Heart left ventricle (tissue), 16 donors: Measurements from ENCODE around the gene SYTL4. TPM values are rescaled to one million over a fixed set of nuclear protein-coding genes. Genes with fewer than 3 reads are reported as not detected.

Experiments used
- ATAC-seq, 4 donors: fragments of 200-7000 bp; cut with Tn5 transposase; one replicate each; pipeline ENCODE4 v1.9.1; 2020 to 2022; ENCODE audit warnings: moderate library complexity in 4 of 4, mild to moderate bottlenecking in 3 of 4, moderate number of reproducible peaks in 1 of 4
- DNase-seq, 5 donors: peaks; one replicate each; pipeline ENCODE4 v3.0.0-alpha.2; 2020
- H3K27ac ChIP-seq, 12 donors: fragments of 200-600 bp; sonication (generic) in 4 of 12; one replicate each; pipeline versions ENCODE4 v1.5.0 to v1.8.0; 2016 to 2022; ENCODE audit warnings: mild to moderate bottlenecking in 2 of 12
- H3K27me3 ChIP-seq, 9 donors: fragments of 200-600 bp; sonication (generic) in 2 of 9; one replicate each; pipeline versions ENCODE4 v1.5.1 to v1.8.0; 2016 to 2022; ENCODE audit warnings: mild to moderate bottlenecking in 3 of 9
- H3K36me3 ChIP-seq, 9 donors: fragments of 200-600 bp; sonication (generic) in 2 of 9; one replicate each; pipeline versions ENCODE4 v1.5.0 to v1.8.0; 2018 to 2022; ENCODE audit warnings: mild to moderate bottlenecking in 2 of 9
- H3K4me1 ChIP-seq, 12 donors: fragments of 200-600 bp; sonication (generic) in 4 of 12; one replicate each; pipeline versions ENCODE4 v1.5.0 to v1.8.0; 2016 to 2022; ENCODE audit warnings: mild to moderate bottlenecking in 3 of 12
- H3K4me3 ChIP-seq, 12 donors: fragments of 200-600 bp; sonication (generic) in 4 of 12; one replicate each; pipeline versions ENCODE4 v1.5.0 to v1.8.0; 2017 to 2022; ENCODE audit warnings: mild to moderate bottlenecking in 9 of 12, moderate library complexity in 4 of 12
- H3K9me3 ChIP-seq, 12 donors: fragments of 200-600 bp; sonication (generic) in 4 of 12; one replicate each; pipeline versions ENCODE4 v1.5.0 to v1.8.0; 2016 to 2022; ENCODE audit warnings: mild to moderate bottlenecking in 1 of 12
- CTCF ChIP-seq, 12 donors: fragments of 200-600 bp; sonication (generic) in 4 of 12; IDR thresholded peaks; one replicate each; pipeline versions ENCODE4 v1.5.0 to v1.8.0; 2018 to 2022; ENCODE audit warnings: antibody characterized with exemption in 12 of 12, mild to moderate bottlenecking in 5 of 12
- POLR2A ChIP-seq, 2 donors: fragments of 450-650 bp; IDR thresholded peaks; one replicate each; pipeline ENCODE4 v1.6.1; 2017; ENCODE audit warnings: antibody characterized with exemption in 2 of 2, mild to moderate bottlenecking in 2 of 2, moderate library complexity in 2 of 2
- WGBS, 4 donors: extraction: QIAGEN DNeasy Blood & Tissue Kit in 2 of 4; methylation state at CpG; one replicate each; pipeline versions ENCODE4 v1.1.5 to v1.1.7; 2013 to 2018; 5-methylcytosine and 5-hydroxymethylcytosine counted together
- intact Hi-C, 10 donors: fragments of 100-400 bp; cut with DNase I; formaldehyde crosslinking; loops; one replicate each; pipeline versions ENCODE4 v1.11.1 to v1.14.2; 2022
- polyA plus RNA-seq, 2 donors: library from polyadenylated mRNA; stranded (reverse); fragments of 200-250 nt; gene quantifications; one replicate each; pipeline ENCODE4 v1.2.3, GENCODE V29; 2013
- total RNA-seq, 9 donors: library from RNA; depleted of rRNA in 2 of 9; stranded (reverse); fragments of >200 nt in 2 of 9; fragmentation: NEBNext Ultra II Directional in 3 of 9; extraction: Animal tissue kit (Norgen Biotek cat#: 25700) in 3 of 9; gene quantifications; one replicate each; pipeline versions ENCODE4 v1.1.0 to v1.2.4, GENCODE V29; 2016 to 2023
- donor health status: ischemic (EF 13 %, LVEDD 7.1; RV severe dilation, severe dysfunction).
- donor health status: healthy with polysubstance abuse.
- donor health status: DM: no; HTN: yes; CAD: no.
- donor health status: DM: no; HTN: no; CAD: no.
- donor health status: ischemic (EF 25% LVEDD 6.9; RV normal size, moderate dysfunction).
- donor health status: ischemic (EF 25% LVEDD 5.7; RV mildly dilated, moderate dysfunction).
- donor health status: healthy.
- donor health status: DM: yes; HTN: yes; CAD: no.
- donor health status: ischemic (EF 35%, LVEDD 5.7; RV mildly dilated, moderate dysfunction).
- donor health status: nonischemic (EF 11% LVEDD 7.7; RV severe dilation, severe dysfunction).
- donor health status: DM: yes; HTN: yes; CAD: no.
- donor health status: PGD.
- donor health status: ischemic (EF 29% LVEDD 5.4; RV normal size, mild dysfunction).
- donor health status: nonischemic (EF 23%, LVEDD 6.1; RV moderate dilation, normal function).

Gene SYTL4
- total and polyA plus RNA-seq, 11 donors, result 1.2 to 5.4 (median 2.0) TPM

DNA sequence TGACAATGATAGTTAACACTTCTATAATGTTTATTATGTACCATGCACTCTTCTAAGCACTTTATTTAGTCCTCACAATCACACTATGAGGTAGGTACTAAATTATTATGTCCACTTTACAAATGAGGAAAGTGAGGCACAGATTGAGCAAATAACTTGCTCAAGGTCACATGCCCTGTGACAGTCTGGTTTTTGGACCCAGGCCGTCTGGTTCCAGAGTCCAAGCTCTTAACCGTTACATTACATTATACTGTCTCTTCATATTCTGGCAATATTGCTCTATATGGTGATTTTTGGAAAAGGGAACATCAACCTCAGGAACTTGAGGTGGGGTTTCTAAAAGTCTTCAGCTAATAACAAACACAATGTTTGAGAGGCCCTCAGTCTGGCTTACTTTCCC lies 12.8 kb downstream of the SYTL4 start:
- H3K9me3 ChIP-seq, result no peaks in the 10 kb centered on the region
- no peak overlapping the region for H3K4me3 ChIP-seq
- H3K27me3 ChIP-seq, result no peaks in the 10 kb centered on the region
- ATAC-seq, result no peak
- no peaks in the 10 kb centered on the region for H3K4me1 ChIP-seq
- H3K36me3 ChIP-seq, result no peaks in the 10 kb centered on the region
- no peak for DNase-seq
- intact Hi-C loops, result no loop called here
- no peak overlapping the region for H3K27ac ChIP-seq
- WGBS, 4 donors, result 82 to 94% (median 88%) methylated on average over 2 of the region's 2 CpGs
- TF ChIP-seq CTCF (IDR thresholded peaks at IDR 0.05) (no peak), POLR2A (IDR thresholded peaks at IDR 0.05) (no peak)

DNA sequence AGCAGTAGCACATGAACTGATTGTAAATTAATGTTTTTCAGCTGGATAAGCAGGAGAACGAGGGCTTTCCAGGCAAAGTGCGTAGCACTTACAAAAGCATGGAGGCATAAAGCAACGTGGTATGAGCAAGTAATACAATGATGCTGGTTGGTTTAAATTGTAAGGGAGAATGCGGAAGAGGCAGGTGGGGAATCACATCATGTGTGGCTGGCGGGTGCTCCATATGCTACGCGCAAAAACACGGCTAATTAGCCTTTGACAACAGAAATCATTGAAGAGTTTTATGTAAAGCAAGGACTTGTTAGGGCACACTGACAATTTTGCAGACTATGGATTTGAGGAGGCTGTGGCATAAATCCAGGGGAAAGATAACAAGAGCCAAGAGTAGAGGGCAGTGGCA lies 14.6 kb downstream of the SYTL4 start:
- WGBS, 4 donors, result 73 to 95% (median 87%) methylated on average over 8 of the region's 8 CpGs
- intact Hi-C loops, result no loop called here
- no peaks in the 10 kb centered on the region for H3K36me3 ChIP-seq

DNA sequence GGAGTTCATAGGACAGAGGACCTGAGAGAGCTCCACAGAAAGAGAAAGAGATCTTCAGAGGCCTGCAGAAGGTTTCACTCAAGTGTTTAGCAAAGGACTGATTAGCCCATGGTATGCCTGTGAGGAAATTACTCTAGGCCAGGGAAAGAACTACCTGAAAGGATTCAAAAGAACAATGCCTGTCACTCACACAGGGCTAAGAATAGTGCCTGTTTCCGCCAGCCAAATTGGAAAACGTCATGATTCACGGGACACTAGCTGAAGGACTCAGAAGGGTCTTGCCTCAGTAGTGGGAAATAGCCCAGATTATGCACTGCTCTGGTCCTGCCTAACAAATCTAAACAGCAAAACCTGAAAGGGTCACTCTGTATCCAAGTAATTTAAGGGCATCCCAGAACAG lies 21.1 kb downstream of the SYTL4 start:
- ATAC-seq (no peak), DNase-seq (no peak)
- H3K36me3 ChIP-seq, result no peaks in the 10 kb centered on the region
- no peaks in the 10 kb centered on the region for H3K9me3 ChIP-seq
- TF ChIP-seq POLR2A (IDR thresholded peaks at IDR 0.05), result no peak
- no peak for TF ChIP-seq CTCF (IDR thresholded peaks at IDR 0.05)
- H3K27me3 ChIP-seq, result no peaks in the 10 kb centered on the region
- no peaks in the 10 kb centered on the region for H3K4me1 ChIP-seq
- no peak overlapping the region for H3K27ac ChIP-seq
- whole genome bisulfite sequencing, 4 donors, result 10 to 21% (median 18%) methylated on average over 3 of the region's 3 CpGs
- intact Hi-C loops, result no loop called here
- H3K4me3 ChIP-seq, result no peak overlapping the region

More for the DNA sequence above, 14.6 kb downstream of the SYTL4 start:
- no peaks in the 10 kb centered on the region for H3K27me3 ChIP-seq
- H3K9me3 ChIP-seq, result no peaks in the 10 kb centered on the region
- DNase-seq (no peak), ATAC-seq (no peak)
- TF ChIP-seq CTCF (IDR thresholded peaks at IDR 0.05) (no peak), POLR2A (IDR thresholded peaks at IDR 0.05) (no peak)
- no peaks in the 10 kb centered on the region for H3K4me1 ChIP-seq
- no peak overlapping the region for H3K4me3 ChIP-seq
- no peak overlapping the region for H3K27ac ChIP-seq

DNA sequence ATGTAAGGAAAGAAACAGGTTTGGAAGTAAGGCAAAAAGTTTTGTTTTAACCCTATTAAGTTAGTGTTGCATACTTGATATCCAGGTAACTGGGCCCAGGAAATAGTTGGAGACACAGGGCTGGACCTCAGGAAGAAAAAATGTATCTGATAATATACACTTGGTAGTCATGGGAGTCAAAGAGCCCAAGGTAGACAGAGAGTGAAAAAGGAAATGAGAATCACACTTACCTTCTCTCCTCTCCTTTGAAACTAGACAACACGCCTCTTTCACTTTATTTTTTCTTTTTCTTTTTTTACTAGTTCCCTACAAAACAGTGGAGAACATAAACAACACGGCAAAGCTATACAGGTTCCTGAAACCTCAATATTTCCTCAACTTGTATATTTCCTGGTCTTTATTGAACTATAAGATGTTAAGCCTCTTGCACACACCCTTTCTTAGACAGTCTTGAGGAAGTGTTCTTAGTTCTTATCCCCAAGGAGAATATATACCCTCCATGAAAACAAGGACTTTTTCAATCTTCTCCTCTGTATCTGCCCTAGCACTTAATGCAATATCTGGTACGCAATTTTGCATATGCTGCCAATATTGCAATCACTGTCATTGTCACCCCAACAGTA lies 27.2 kb downstream of the SYTL4 start:
- 48 to 58% (median 55%) methylated on average over 3 of the region's 3 CpGs for WGBS, 4 donors
- ATAC-seq, result no peak
- no peak overlapping the region for H3K4me3 ChIP-seq

More for the DNA sequence above, 27.2 kb downstream of the SYTL4 start:
- H3K36me3 ChIP-seq, result peaks cover 0 to 11% (median 0%) of the 10 kb centered on the region in 9 donors
- H3K27ac ChIP-seq, result no peak overlapping the region
- peaks cover 0 to 17% (median 0%) of the 10 kb centered on the region in 9 donors for H3K27me3 ChIP-seq
- intact Hi-C loops, result no loop called here
- H3K9me3 ChIP-seq, result no peaks in the 10 kb centered on the region
- no peak for TF ChIP-seq CTCF (IDR thresholded peaks at IDR 0.05)
- no peak for TF ChIP-seq POLR2A (IDR thresholded peaks at IDR 0.05)
- H3K4me1 ChIP-seq, result no peaks in the 10 kb centered on the region
- DNase-seq, result no peak
